Mesenteric fat pad (tissue), 1 donor: Measurements from ENCODE around the gene WWTR1. TPM values are rescaled to one million over a fixed set of nuclear protein-coding genes. Genes with fewer than 3 reads are reported as not detected.

Source experiments
- DNase-seq: peaks from one replicate; pipeline ENCODE4 v3.0.0-alpha.2; 2020; ENCODE audit warnings: low spot score
- long read RNA-seq: library from polyadenylated mRNA; unstranded; transcript quantifications from one replicate; pipeline ENCODE4 v2.0.0, GENCODE V29; 2020
- total RNA-seq: library from RNA; stranded (reverse); fragmentation: NEBNext Ultra II Directional; extraction: Animal tissue kit (Norgen Biotek cat#: 25700); gene quantifications from one replicate; pipeline ENCODE4 v1.2.1, GENCODE V29; 2021
- donor health status: DM: yes; HTN: yes; CAD: no.

Gene WWTR1
- 65.9 TPM for total RNA-seq
- long read RNA-seq, transcript WWTR1-201 (7 exons, 2,103 nt): major isoform, 9 of 52 reads
- long read RNA-seq, partial matches to known transcripts: 21 of 52 reads
- long read RNA-seq, other reads (novel, unspliced or antisense): 22 of 52 reads

DNA sequence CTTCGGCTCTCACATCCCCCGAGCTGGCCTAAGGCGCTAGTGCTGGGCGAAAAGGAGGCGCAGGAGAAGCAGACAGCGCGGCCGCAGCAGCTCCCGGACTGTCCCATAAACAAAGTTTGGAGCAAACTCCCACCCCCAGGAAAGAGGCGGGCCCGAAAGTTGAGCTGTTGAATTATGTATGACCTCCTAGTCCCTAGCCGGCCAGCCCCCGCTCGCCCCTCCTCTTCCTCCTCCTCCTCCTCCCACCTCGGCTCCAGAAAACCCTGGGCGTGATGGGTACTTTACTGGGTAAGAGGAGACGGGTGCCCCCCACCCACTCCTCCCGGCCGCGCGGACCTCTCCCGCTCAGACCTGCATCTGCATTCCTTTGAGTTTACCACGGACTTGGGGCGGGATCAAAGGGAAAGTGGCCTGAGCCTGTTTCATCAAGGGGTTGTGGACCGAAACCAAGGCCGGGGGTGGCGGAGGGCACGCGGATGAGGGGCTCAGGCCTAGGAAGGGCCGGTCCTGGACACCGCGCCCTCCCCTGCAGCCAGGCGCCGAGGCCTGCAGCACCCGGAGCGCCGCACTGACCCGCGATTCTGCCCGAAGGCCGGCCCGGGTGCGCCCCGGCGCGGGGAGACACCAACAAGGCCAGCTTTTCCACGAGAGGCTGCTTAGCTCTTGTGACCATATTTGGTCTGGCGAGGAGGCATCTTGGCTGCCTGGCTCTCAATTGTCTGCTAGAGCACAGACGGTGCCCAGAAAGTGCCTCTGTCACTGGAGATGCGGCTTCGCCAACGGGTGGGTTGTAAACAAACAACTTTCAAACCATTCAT, at the start of gene WWTR1:
Gene WWTR1 (minus strand): TSS at position 100 of the 818 bp plus-strand sequence. CDS start 719 bp downstream, outside the sequence.
- peak; percentile 94 for DNase-seq

DNA sequence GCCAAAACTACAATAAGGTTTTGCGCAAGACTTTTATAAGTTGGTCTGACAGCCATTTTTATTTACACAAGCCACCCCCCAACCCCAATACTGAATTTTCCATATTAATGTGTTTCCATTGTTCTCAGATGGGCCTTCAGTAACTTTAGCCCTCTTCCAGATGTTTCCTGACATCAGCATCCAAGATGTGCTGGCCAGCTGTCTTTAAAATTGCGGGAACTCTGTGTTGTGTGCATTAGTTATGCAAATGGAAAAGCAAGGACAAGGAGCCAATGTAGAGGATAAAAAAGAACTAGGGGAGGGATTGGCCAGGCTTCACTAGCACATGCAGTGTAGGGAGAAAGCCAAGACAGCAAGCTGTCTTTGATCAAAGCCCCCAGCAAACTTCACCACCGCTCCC, 49.1 kb upstream of the WWTR1 start:
- no peak for DNase-seq

DNA sequence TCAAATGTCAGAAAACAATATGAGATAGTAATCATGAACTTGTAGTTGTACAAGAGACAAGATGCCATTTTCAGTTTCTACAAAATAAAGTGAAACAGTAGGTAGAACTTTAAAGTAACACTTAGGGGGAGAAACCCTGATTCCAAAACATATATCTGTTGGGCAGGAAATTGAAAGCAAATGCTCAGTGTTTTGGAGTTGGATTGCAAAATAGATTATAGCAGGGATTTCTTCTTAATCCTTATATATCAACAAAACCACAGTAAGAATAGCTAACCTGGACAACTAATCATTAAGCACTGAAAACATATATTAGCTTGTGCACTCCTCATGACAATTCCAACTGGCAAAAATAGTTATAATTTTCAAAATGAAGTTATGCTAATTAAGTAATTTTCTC, 47.6 kb upstream of the WWTR1 start:
- no peak for DNase-seq

GRCh38 chr3:149703466-149703865, 45.6 kb upstream of the WWTR1 start:
- no peak for DNase-seq

DNA sequence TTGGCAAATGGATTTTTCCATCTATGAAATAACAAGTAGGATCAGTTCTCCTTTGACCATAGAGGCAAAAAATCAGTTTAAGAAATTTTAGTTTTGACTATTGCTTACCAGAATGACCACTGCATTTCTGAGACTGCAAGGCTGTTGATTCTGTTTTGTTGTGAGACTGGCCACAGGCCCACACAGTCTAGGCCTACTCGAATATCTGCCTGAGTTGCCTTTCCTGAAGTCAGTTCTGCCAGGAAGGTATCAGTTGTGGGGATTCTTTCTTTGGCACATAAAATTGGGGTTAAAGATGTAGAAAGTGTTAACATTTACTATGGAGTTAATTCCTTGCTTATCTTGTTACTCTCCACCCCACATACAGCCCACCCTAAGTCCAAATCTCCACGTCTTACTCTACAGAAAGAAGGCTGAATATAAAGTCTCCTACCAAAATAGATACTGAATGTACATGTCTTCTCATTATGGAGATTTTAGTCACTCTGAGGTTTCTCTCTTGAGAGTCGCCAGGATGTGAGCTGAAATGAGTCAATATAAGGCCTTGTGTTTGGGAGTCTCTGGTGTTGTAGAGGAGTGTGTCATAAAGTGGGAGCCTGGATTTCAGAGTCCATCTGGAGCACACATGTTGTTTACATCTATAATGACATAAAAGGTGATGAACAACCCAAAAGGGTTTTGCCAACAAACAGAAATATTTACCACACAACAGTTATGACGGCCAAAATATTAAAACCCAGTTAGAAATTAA, 45.0 kb upstream of the WWTR1 start:
- no peak for DNase-seq

- no peak for DNase-seq
Observed at GRCh38 chr3:149701977-149702350, 44.1 kb upstream of the WWTR1 start.

GRCh38 chr3:149701206-149701976, 43.6 kb upstream of the WWTR1 start:
- no peak for DNase-seq

GRCh38 chr3:149688122-149688757, 30.4 kb upstream of the WWTR1 start:
- DNase-seq: no peak

DNA sequence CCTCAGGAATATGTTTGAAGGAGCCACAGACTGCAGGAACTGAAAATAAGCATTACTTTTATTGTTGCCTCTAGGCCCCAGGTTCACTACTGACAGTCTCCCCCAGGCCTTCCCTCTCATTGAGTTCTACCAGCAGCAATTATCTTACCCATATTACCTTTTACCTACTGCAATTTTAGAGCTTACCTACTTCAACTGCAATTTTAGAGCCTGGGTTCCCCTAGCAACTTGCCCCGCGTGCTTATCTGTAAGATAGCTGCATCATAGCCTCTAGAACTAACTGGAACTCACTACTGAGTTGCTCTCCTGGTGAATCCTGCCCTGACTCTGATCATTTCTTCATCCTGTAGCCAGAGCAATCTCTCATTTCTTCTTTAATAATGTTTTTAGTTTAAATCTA, 29.2 kb upstream of the WWTR1 start:
- no peak for DNase-seq

DNA sequence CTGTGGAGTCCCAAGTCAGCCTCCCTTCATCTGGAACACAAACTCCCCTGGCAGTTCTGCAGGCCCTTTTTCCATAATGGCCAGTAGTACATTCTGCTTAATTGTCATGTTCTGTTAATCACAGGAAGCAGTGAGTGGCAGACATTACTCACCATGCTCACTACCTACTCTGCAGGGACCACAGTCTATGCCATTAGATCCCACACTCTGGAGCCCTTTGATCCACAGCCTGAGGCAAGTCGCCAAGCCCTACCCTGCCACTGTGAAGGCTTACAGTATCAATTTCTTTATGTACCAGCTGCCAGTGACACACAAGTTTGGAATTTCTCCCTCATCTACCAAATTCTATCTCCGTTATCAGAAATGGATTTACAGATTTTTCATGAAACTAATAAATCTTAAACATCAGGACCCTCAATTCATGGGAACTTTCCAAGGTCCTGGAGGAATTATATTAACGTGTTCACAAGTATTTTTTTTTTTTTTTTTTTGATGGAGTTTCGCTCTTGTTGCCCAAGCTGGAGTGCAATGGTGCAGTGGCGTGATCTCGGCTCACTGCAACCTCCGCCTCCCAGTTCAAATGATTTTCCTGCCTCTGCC, 20.6 kb upstream of the WWTR1 start:
- no peak for DNase-seq

DNA sequence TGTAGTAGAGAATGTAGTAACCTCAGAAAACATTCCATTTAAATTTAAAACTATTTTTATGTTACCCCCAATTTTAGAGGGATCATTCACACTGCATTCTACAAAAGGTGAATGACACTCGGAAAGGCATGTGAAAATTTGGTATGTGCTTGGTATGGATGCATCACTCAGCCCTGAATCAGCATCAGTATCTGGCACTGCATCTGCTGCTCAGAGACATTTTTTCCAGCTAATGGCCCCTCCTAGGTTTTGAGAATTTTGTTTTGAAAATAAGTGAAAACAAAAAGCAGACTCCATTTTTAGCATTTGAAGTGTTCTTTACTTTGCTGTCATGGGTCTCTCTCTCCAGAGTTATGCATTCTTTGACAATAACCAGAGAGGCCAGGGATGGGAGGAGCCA, 15.6 kb upstream of the WWTR1 start:
- DNase-seq: no peak

DNA sequence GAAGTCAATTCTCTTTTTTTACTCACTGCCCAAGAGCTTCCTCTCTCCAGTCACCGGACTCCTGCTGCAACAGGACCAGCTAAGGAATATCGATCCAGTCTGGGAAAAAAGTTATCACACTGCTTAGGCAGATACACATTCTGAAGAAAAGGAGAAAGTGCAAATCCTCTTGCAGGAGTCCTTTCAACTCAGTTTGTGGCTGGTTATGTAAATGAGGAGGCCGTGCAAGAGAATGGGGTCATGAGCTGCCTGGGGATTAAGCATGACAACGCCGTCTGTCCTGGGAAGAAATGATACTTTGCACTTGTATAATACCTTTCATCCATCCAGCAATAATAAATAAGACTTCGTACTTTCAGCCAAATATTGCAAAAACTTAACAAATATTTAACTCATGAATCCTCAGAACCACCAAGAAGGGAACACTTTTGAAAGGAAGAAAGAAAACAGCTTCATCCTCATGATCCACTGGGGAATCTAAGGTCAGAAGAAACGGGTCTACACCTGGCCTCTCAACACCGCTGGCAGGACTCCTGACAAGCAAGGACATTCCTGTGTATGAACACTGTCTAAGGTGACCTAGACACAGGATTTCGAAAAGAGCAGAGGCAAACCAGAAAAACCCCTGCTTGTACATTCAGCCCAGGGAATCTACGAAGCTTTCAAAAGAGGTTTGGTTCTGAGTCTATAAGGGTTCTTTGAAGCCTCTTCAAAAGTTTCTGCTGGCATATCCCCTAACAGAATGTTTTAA, 13.1 kb upstream of the WWTR1 start:
- DNase-seq: no peak

DNA sequence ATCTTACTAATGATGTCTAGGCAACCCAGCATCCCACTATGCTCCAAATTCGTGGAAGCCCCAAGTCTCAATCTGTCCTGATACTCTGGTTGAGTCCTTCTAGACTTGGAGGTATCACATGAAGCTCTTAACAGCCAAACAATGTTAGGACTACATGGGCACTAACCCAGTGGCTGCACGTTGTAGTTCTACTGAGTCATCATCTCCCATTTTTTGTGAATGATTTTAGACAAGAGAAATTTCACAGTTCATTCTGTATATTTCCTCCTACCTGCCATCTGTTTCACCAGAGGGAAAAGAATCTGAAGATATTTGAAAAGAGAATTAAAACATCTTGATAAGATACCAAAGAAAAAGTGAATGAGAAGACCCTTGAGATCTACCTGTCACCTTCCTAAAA, 9.8 kb upstream of the WWTR1 start:
- DNase-seq: no peak

GRCh38 chr3:149663966-149664365, 6.1 kb upstream of the WWTR1 start:
- no peak for DNase-seq

- DNase-seq: no peak
Observed at GRCh38 chr3:149662240-149662887, 4.5 kb upstream of the WWTR1 start.

GRCh38 chr3:149660462-149660861, 2.6 kb upstream of the WWTR1 start:
- no peak for DNase-seq

DNA sequence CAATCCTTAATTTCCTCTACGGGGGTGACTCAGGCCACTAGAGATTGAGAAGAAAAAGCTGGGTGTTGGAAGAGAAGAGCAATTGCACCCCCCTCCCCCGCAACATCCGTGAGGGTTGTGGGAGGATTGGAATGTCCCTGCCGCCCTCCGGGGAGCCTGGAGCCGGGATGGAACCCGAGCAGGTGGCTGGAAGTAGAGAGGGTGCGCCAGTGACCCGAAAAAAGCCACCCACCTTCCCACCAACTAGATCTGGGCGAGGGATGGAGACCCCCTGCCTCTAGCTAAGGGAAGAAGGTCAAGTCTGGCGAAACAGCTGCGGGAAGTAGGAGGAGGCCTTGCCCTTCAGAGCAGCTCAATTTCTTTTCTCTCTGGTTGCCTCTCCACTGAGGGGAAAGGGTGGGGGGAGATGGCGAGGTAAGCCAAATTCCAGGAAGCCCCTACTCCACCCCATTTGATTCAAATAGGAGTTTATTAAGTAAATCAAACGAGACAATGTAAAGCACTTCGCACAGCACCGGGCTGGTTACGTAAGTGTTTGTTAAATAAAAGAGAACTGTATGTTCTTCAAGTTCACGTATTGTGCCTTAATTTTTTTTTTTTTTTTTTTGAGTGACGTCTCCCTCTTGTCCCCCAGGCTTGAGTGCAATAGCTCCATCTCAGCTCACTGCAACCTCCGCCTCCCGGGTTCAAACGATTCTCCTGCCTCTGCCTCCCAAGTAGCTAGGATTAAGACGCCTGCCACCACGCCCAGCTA, 1.1 kb upstream of the WWTR1 start:
- DNase-seq: no peak

- no peak for DNase-seq
Observed at GRCh38 chr3:149657321-149657925, 402 bp downstream of the WWTR1 start.
